NCI-H748 (cell line): Measurements from ENCODE around the gene CA5A.

Experiments used
- DNase-seq: peaks from one replicate; lab custom pipeline; 2025; ENCODE audit not compliant: unreplicated experiment; lab: John Stamatoyannopoulos, UW

Gene CA5A

DNA sequence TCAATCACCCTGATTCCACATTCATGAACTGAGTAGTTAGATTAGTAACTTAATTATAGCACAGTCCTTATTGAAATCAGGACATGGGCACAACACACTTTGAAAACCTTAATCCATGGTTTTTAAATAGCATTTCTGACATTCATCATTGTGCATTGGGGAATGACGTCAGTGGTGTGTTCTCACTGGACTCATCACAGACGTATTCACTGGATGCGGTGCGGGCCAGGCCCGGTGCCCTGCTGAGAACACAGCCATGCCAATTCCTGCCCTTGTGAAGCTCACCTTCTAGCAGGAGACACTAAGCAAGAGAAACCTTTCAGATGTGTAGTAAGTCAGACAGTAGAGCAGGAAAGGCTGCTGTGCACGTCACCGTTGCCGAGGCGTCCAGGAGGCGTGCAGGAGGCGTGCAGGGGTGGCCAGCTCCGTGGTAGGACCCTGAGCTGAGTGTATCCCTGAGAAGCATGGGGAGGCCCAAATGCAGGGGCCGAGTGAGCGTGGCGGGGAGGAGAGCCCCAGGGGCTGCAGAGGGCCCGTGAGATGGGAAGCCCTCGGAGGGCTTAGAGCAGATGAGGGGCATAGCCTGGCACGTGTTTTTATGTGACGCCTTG, 27.8 kb upstream of the CA5A start:
- DNase-seq: no peak

- no peak for DNase-seq
These were observed 27.1 kb upstream of the CA5A start for GRCh38 chr16:87963400-87963799.

GRCh38 chr16:87961623-87962022, 25.3 kb upstream of the CA5A start:
- no peak for DNase-seq

GRCh38 chr16:87960852-87961251, 24.5 kb upstream of the CA5A start:
- no peak for DNase-seq

DNA sequence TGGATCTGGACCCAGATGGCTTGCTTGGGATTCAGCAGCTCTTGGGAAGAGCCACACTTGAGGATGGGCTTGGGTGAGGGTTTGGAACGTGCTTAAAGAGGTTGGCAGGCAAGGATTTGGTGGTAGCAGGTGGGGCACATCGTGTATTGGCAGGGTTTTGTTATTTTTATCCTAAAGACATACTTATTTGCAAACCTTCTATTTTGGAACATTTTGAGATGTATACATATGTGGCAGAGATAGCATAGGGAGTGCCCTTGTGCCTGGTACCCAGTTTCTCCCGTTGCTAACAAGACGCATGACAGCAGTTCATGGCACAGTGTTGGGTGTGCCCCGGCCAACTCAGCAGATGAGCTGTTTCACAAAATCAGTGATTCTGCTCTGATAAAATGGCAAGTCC, 24.0 kb upstream of the CA5A start:
- DNase-seq: no peak

DNA sequence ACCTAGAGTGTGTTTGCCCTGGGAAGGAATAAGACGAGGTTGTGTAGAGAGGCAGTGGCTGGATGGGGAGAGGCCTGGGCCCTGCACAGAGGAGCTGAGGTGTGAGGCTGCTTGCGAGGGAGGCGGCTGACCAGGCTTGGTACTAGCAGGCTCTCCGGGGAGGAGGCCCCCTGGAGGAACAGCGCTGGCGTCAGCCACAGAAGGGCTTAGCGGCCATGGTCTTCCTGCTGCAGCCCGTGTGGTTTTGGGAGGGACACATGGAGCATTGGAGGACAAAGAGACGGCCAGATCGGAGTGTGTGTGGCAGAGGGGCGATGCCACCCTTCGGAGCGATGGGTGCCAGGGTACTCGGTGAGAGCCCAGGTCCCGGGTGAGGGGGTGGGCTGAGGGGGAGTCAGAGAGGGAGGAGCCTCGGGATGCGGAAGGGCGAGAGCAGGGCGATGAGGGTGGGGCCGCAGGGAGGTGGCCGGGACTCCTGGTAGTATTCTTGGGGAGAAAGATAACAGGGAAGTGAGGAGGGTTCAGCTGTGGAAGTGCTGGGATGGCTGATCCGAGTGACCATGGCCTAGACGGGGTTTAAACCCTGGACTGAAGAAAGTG, 23.2 kb upstream of the CA5A start:
- no peak for DNase-seq

GRCh38 chr16:87958632-87959031, 22.3 kb upstream of the CA5A start:
- DNase-seq: no peak

- no peak for DNase-seq
These were observed 21.2 kb upstream of the CA5A start for GRCh38 chr16:87957296-87958094.

GRCh38 chr16:87956365-87957231, 20.3 kb upstream of the CA5A start:
- no peak for DNase-seq

GRCh38 chr16:87956098-87956364, 19.7 kb upstream of the CA5A start:
- DNase-seq: no peak

GRCh38 chr16:87955302-87956097, 19.2 kb upstream of the CA5A start:
- no peak for DNase-seq

DNA sequence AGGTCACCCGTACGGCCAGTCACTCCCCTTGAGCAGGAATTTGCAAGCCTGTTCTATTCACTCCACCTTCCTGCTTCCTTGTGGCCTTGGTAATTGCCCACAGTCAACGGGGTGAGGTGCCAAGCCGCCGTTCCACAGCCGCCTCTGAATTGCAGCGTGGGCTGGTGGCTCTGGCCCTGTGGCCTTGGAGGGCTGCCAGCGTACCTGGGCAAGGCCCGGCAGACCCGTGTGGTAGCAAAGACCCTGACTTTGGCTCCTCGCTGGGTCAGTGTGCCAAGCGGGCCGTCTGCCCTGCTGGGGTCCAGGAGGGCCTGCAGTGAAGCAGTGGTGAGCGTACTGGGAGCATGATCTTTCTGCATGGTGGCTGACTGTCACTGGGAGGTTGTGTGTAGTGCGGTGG, 18.5 kb upstream of the CA5A start:
- no peak for DNase-seq

GRCh38 chr16:87954361-87954760, 18.0 kb upstream of the CA5A start:
- DNase-seq: no peak

DNA sequence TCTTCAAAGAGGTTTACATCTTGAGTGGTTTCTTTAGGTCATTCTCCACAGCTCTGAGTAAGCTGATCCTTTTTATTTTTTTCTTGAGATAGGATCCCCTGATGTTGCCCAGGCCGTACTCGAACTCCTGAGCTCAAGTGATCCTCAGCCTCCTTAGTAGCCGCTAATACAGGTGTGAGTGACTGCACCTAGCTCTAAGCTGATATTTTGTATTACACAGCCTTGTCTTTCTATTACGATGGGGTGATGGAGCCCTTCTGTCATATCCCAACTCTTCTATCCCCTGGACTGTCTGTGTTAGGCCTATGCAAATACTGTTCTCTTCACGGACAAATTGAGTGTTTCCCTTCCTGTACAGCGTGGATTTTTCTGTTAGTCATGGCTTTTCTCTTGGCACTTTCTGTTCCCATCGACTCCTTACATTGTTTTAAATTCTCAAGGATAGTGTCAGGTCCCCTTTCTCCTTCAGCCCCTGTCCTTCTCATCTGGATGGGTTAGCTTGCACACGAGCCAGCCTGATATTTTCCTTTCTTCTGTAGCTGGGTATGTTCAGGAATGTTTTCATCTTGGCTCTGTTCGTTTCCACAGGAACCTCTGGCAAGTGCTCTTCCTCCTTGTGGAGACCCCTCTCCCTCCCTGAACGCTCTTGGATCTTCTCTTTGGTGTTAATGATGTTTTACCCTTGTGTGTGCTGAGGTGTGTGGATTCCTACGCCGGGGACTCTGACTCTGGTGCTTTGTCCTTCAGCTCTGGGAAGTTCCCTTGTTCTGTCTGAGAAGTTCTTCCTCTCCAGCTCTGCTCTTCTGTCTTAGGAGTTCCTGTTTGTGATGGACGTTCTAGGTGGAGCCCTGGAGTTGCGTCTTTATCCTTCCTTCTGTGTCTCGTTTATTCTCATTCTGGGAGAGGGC, 17.2 kb upstream of the CA5A start:
- DNase-seq: no peak

GRCh38 chr16:87952751-87953150, 16.4 kb upstream of the CA5A start:
- DNase-seq: no peak

- peak; percentile 39 for DNase-seq
These were observed 15.5 kb upstream of the CA5A start for GRCh38 chr16:87951552-87952538.

- peak; percentile 99 for DNase-seq
These were observed 14.6 kb upstream of the CA5A start, which contains the start of gene BANP for GRCh38 chr16:87950765-87951551. Gene BANP (plus strand): TSS chr16:87951434. CDS start chr16:87975116, 23,682 bp downstream.
